ENCODE results near the gene TTC21A. TPM values are rescaled to one million over a fixed set of nuclear protein-coding genes. Genes with fewer than 3 reads are reported as not detected.

Gene TTC21A
- total RNA-seq, 1 donor from 2014 or later, result 6.2 TPM

- no peaks in the 10 kb centered on the region for H3K27me3 Mint-ChIP-seq (ENCODE audit: low read depth)
- no peaks in the 10 kb centered on the region for H3K9me3 Mint-ChIP-seq (ENCODE audit: low read depth)
- peak; percentile 84 for DNase-seq (ENCODE audit: low spot score)
- H3K36me3 Mint-ChIP-seq (ENCODE audit: low read depth), result peaks cover 40% of the 10 kb centered on the region
- peaks cover 59% of the 10 kb centered on the region for H3K4me1 Mint-ChIP-seq (ENCODE audit: low read depth)
- no peak for TF ChIP-seq CTCF (IDR thresholded peaks at IDR 0.05)
- peak overlapping the region; percentile 69 for H3K27ac Mint-ChIP-seq (ENCODE audit: unreplicated experiment)
- no peak overlapping the region for H3K4me3 Mint-ChIP-seq (ENCODE audit: unreplicated experiment)
Observed at GRCh38 chr3:39141171-39141995, 33.9 kb downstream of the TTC21A start.

DNA sequence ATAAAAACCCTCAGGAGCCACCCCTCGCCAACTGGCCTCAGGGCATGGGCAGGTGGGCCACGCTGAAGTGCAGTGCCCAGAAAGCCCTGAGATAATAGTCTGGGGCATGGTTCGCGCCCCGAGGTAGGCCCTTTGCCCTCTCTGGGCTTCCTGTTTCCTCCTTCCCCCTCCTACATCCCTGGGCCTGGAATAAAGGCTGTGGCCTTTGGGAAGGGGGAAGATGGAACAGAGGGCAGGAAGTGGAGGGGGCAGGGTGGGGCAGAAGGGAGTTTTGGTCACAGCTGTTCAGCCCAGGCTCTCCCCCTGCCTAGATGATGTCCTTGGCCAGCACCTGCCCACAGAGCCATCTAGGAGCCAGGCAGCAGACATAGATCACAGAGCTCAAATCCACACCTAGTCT, 34.6 kb downstream of the TTC21A start:
- Mint-ChIP-seq H3K4me1 (ENCODE audit: low read depth) (peaks cover 66% of the 10 kb centered on the region), H3K9me3 (ENCODE audit: low read depth) (no peaks in the 10 kb centered on the region), H3K27ac (ENCODE audit: unreplicated experiment) (peak overlapping the region; percentile 61), H3K27me3 (ENCODE audit: low read depth) (no peaks in the 10 kb centered on the region), H3K36me3 (ENCODE audit: low read depth) (peaks cover 40% of the 10 kb centered on the region), H3K4me3 (ENCODE audit: unreplicated experiment) (no peak overlapping the region)
- DNase-seq (ENCODE audit: low spot score), result no peak
- no peak for TF ChIP-seq CTCF (IDR thresholded peaks at IDR 0.05)

GRCh38 chr3:39143051-39143885, 35.8 kb downstream of the TTC21A start:
- Mint-ChIP-seq H3K4me1 (ENCODE audit: low read depth) (peaks cover 74% of the 10 kb centered on the region), H3K27ac (ENCODE audit: unreplicated experiment) (peak overlapping the region; percentile 20), H3K9me3 (ENCODE audit: low read depth) (no peaks in the 10 kb centered on the region)

GRCh38 chr3:39144095-39144747, 36.7 kb downstream of the TTC21A start:
- Mint-ChIP-seq H3K9me3 (ENCODE audit: low read depth) (no peaks in the 10 kb centered on the region), H3K4me1 (ENCODE audit: low read depth) (peaks cover 77% of the 10 kb centered on the region), H3K27ac (ENCODE audit: unreplicated experiment) (peak overlapping the region; percentile 63), H3K27me3 (ENCODE audit: low read depth) (no peaks in the 10 kb centered on the region), H3K4me3 (ENCODE audit: unreplicated experiment) (no peak overlapping the region), H3K36me3 (ENCODE audit: low read depth) (peaks cover 36% of the 10 kb centered on the region)
- TF ChIP-seq CTCF (IDR thresholded peaks at IDR 0.05), result no peak
- DNase-seq (ENCODE audit: low spot score), result no peak

More at GRCh38 chr3:39143051-39143885, 35.8 kb downstream of the TTC21A start:
- no peaks in the 10 kb centered on the region for H3K27me3 Mint-ChIP-seq (ENCODE audit: low read depth)
- DNase-seq (ENCODE audit: low spot score), result no peak
- TF ChIP-seq CTCF (IDR thresholded peaks at IDR 0.05), result no peak
- H3K36me3 Mint-ChIP-seq (ENCODE audit: low read depth), result peaks cover 36% of the 10 kb centered on the region
- no peak overlapping the region for H3K4me3 Mint-ChIP-seq (ENCODE audit: unreplicated experiment)
